Hypothalamus (tissue), 51 donors: ENCODE data around the gene PPA2.
"Not testable (repeated sequence)": the region's sequence is repeated elsewhere in the genome, so short reads cannot be mapped to it uniquely, and the experiment has no call there.

Experiments
- DNase-seq, 51 donors: peaks; one replicate each; lab custom pipeline; 2025; lab: John Stamatoyannopoulos, UW

The PPA2 gene

DNA sequence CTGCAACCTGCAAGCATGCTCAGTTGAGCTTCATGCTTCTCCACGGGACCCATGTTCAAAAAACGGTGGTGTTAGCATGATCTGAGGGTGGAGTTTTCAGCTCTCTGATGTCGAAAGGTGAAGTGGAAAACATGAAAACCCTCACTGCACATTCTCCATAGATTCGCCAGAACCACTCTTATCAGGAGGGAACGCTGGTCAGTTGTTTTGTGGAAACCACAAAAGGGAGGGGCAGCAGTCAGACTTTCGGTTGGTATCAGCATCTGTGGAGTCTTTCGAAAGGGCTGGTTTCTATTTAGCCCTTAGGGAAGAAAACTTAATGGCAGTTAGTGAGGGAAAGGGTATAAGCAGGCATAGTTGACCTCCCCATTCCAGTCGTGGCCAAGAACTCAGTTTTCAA is 12.6 kb downstream of the PPA2 start:
- no peak for DNase-seq

- peak in 1 of 51 donors; percentile 17 for DNase-seq
Measured at GRCh38 chr4:105460306-105460705, 13.6 kb downstream of the PPA2 start.

- not testable (repeated sequence) for DNase-seq
Measured at GRCh38 chr4:105458541-105458940, 15.3 kb downstream of the PPA2 start.

DNA sequence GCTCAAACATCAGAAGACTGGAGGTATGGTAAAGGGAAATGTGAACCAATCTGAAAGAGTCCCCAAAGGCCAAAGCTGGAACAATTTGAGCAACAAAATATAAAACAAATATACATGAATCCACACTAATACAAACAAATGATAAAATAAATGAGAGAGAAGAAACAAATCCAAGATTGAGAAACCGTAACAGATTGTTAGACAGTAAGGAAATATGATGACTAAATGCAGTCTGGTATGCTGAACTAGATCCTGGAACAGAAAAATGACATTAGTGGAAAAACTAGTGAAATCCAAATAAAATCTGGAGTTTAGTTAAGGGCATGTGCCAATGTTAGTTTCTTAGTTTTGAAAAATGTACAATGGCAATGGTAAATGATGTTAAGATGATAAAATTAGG is 15.9 kb downstream of the PPA2 start:
- DNase-seq, result no peak

GRCh38 chr4:105455998-105456397 is 17.9 kb downstream of the PPA2 start:
- no peak for DNase-seq

DNA sequence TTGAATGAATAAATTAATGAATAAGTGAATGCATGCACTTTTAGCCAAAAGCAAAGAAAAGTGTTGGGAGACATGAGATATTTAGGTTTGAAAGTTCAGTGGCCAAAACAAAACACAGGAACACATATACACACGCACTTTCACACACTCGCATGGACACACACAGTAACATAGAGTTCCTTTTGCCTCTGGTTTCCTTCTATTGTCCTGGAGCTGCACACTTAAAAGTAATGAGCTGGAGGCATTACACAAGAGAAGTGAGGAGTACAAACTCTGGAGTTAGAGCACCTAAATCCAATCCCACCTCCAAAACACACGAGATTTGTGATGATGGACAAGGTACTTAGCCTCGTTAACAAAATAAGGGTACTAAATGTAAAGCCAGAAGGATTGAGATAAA is 18.7 kb downstream of the PPA2 start:
- no peak for DNase-seq

DNA sequence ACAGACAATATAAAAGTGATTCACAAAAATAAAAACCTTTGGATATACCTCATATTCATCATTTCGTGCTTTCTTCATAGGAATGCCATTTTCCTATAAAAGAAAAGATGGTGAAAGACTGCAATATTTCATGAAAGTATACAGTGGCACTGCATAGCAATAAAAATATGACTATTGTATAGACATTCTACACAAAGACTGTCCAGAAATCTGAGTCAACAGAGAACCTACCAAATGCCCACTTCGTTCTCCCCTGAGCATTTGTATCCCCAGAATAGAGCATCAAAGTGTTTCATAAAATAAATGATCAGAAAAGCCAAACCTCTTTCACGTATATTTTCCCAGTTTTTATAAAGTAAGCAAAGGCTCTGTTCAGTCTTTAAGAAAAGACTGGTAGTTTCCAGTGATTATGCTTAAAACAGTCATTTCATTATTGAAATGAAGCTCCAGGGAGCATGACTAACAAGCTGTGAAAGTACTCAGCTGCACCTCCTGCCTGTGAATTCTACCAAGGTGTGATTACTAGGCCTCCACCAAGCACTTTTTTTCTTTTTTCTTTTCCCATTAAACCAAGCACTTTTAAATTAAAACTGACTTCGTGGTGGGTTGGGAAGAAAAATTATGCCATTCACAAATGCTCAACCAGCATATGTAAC is 20.2 kb downstream of the PPA2 start:
- no peak for DNase-seq

DNA sequence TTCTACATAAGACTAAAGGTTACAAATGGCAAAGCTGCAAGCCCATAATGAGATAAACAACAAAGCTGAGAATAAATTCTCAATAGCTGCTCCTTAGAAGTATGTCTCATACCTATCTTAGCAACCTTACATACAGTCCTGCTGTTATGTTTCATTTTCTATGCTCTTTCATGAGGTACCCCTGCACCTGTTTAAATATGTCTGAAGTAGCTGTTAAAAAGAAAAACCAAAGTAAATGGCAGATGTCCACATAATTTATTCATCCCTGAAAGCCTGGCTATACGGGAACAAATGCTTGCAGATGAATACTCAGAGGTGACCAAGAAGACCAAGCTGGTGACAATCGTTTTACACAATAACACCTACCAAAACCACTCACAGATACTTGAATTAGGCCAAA is 22.5 kb downstream of the PPA2 start:
- DNase-seq, result no peak

DNA sequence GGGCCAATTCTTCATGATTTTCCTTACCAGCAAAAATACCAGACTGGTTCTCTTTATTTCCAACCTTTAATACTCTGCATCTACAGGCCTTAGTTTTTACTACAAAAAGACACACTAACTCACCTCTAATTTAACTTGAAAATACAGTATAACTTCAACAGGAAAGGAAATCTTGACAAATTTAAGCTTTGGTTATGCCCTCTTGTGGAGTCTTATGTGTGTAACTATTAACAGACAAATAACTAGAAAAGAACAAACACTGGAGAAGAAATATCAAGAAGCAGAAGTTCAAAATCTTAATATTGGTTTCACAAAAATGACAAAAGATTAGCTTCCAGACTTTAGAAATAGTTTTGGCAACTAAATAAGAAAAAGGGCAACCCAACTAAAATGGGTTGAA is 33.0 kb downstream of the PPA2 start:
- DNase-seq, result no peak

DNA sequence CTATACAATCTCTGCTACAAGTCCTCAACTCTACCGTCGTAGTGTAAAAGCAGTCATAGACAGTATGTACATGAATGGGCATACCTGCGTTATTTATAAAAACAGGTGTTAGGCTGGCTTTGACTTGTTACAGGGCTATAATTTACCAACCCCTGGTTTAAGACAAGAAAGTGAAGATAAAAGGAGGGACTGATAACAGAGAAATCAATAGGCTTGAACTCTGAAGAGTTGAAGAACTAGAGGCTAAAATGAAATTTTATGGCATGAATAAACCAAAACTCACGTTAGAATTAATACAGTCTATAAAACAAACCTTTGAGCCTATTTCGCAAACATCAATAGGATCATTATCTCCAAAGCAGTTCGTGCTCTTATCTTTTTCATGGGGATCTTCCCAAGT is 36.2 kb downstream of the PPA2 start:
- no peak for DNase-seq

GRCh38 chr4:105436414-105436813 is 37.4 kb downstream of the PPA2 start:
- no peak for DNase-seq

- DNase-seq, result no peak
Measured at GRCh38 chr4:105434940-105435339, 38.9 kb downstream of the PPA2 start.

- no peak for DNase-seq
Measured at GRCh38 chr4:105433421-105433820, 40.4 kb downstream of the PPA2 start.

DNA sequence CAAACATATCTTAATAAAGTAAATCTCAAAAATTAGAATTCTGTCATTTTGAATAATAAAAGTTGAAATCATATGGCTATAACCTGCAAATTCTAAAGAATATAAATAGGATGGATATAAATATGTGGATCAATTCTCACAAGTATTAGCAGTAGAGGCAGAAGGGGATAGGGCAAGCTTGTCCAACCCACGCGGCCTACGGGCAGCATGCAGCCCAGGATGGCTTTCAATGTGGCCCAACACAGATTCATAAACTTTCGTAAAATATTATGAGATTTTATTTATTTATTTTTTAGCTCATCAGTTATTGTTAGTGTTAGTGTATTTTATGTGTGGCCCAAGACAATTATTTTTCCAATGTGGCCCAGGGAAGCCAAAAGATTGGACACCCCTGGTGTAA is 41.4 kb downstream of the PPA2 start:
- no peak for DNase-seq

DNA sequence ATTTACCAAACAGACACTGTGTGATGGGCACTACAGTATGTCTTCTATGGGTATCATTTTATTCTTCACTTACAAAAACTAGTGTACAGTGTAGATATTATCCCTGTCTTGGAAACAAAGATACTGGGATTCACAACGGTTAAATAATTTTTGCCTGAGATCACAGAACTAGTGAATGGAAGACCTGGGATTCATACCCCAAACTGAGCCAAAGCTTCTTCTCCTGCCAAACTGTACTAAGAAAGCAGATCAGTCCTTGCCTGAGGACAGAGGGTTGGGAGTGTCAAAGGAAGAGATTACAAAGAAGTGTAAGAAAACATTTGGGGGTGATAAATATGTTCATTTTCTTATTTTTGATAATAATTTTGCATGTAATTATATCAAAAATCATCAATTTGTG is 43.1 kb downstream of the PPA2 start:
- no peak for DNase-seq

DNA sequence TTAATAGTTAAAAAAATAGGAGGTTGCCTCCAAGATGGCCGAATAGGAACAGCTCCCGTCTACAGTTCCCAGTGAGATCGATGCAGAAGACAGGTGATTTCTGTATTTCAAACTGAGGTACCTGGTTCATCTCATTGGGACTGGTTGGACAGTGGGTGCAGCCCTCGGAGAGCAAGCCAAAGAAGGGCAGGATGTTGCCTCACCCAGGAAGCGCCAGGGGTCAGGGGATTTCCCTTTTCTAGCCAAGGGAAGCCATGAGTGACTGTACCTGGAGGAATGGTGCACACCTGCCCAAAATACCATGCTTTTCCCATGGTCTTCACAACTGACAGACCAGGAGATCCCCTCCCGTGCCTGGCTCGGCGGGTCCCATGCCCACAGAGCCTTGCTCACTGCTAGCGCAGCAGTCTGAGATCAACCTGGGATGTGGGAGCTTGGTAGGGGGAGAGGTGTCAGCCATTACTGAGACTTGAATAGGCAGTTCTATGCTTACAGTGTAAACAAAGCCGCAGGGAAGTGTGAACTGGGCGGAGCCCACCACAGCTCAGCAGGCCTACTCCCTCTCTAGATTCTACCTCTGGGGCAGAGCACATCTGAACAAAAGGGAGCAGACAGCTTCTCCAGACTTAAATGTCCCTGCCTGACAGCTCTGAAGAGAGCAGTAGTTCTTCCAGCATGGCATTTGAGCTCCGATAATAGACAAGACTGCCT is 47.5 kb downstream of the PPA2 start:
- no peak for DNase-seq

DNA sequence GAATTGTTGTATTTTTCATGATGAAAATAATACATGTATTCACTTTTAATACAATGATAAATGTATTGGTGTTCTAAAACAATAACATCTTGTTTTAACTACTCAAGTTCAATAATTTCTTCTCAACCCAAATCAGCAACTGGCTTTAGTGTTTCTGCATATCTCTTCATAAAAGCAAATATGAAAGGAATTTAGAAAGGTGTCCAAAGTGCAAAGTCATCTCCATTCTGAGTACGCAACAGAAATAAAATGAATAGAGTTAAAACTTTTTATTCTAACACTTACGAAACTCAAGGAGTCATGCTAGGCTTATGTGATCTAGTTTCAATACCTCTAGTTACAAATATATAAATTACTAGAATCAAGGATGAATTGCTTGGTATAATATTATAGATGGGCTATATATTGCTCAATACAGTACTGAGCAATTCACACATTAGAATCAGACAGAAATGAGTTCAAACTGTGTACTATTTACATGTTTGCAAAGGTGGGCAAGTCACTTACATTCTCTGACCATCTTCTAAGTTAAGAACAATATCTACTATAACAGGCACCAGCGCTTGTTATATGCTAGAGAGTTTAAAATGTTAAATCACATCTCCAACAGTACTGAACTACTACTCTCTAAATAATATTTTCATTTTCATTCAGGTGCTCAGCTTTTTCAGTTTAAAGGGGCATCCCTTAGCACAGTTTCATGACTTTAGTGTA is 51.5 kb downstream of the PPA2 start:
- DNase-seq, result no peak

- no peak for DNase-seq
Measured at GRCh38 chr4:105417624-105418023, 56.2 kb downstream of the PPA2 start.

DNA sequence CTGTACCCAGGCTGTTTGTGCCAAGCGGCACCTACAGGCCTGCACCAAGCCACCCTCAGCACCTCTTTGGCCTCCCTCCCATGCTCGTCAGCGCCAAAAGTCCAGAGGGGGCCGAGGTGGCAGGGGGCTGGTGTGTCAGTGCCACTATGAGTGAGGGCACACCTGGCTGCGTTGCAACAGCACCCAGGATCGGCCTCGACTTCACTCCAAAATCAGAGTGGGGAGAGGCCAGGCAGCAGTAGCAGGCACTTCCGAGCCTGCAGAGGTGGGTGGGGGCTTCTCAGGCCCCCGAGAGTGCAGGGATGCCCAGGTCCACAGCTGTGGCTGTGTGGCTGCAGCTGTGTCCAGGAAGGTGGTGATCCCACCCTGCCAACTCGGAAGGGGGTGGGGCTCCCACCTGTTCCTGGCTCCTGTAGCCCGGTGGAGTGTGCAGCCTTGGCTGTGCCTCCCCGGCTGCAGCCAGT is 58.5 kb downstream of the PPA2 start:
- DNase-seq, result no peak

- no peak for DNase-seq
Measured at GRCh38 chr4:105414316-105414715, 59.5 kb downstream of the PPA2 start.

GRCh38 chr4:105409135-105409534 is 64.7 kb downstream of the PPA2 start:
- not testable (repeated sequence) for DNase-seq
